ENCODE results near the gene ZNF420. TPM values are rescaled to one million over a fixed set of nuclear protein-coding genes. Genes with fewer than 3 reads are reported as not detected.

Gene ZNF420
- total RNA-seq, 1 experiment from 2014 or later, result 9.8 TPM

GRCh38 chr19:37127999-37128820, 50.0 kb downstream of the ZNF420 start:
- Histone ChIP-seq H2BK20ac (ENCODE audit: low read depth, low read length, poor library complexity, severe bottlenecking) (no peak overlapping the region), H4K91ac (ENCODE audit: insufficient read length, low read depth, low read length) (no peak overlapping the region), H2AK5ac (ENCODE audit: insufficient read length, low read length) (no peak overlapping the region), H3K14ac (ENCODE audit: insufficient read depth, low read length) (no peak overlapping the region), H3K4me1 (ENCODE audit: insufficient read depth, low read length) (no peaks in the 10 kb centered on the region), H4K5ac (ENCODE audit: insufficient read length, low read depth, low read length) (no peak overlapping the region), H2BK15ac (ENCODE audit: low read depth, low read length) (no peak overlapping the region), H3K27me3 (ENCODE audit: insufficient read depth, low read length) (no peaks in the 10 kb centered on the region), H2AFZ (ENCODE audit: low read length) (no peak overlapping the region), H3T11ph (ENCODE audit: low read length) (no peak overlapping the region), H3K23ac (ENCODE audit: insufficient read length, low read depth, low read length) (no peak overlapping the region), H3K79me2 (ENCODE audit: insufficient read depth, low read length) (no peaks in the 10 kb centered on the region), H4K20me1 (ENCODE audit: control insufficient read depth, insufficient read depth, insufficient read length) (no peaks in the 10 kb centered on the region), H2BK12ac (ENCODE audit: insufficient read length, low read depth, low read length) (no peak overlapping the region), H3K9ac (ENCODE audit: extremely low read depth, insufficient read length, low read length) (no peak overlapping the region), H3K79me1 (ENCODE audit: insufficient read depth, low read depth, low read length, poor library complexity, severe bottlenecking) (no peaks in the 10 kb centered on the region), H3K9me3 (ENCODE audit: control insufficient read depth, low read depth, low read length) (peaks cover 93% of the 10 kb centered on the region), H2BK120ac (ENCODE audit: low read depth, low read length, poor library complexity, severe bottlenecking) (no peak overlapping the region), H3K4ac (ENCODE audit: low read depth, low read length) (no peak overlapping the region), H3K23me2 (ENCODE audit: insufficient read length, low read depth, low read length, poor library complexity, severe bottlenecking) (no peaks in the 10 kb centered on the region), H3K18ac (ENCODE audit: insufficient read length, low read depth, low read length) (no peak overlapping the region), H3K27ac (ENCODE audit: insufficient read length, low read depth, low read length) (no peak overlapping the region), H3K4me2 (ENCODE audit: insufficient read depth, insufficient read length, low read length) (no peak overlapping the region), H2BK5ac (ENCODE audit: insufficient read length, low read length) (no peak overlapping the region), H3K56ac (ENCODE audit: insufficient read length, low read depth, low read length) (no peak overlapping the region), H4K8ac (replicated peaks; ENCODE audit: insufficient read length, low read depth, low read length) (no peak overlapping the region)
- Mint-ChIP-seq H3K4me3 (no peak overlapping the region), H3K27me3 (ENCODE audit: low read depth) (peaks cover 4% of the 10 kb centered on the region), H3K36me3 (ENCODE audit: insufficient read depth in 1 of 3, low read depth in 3 of 3) (peaks cover 64 to 85% (median 69%) of the 10 kb centered on the region in 3 experiments), H3K9me3 (peaks cover 99 to 100% of the 10 kb centered on the region in 2 experiments), H3K4me1 (no peaks in the 10 kb centered on the region), H3K27ac (no peak overlapping the region)
- no peak for DNase-seq
- no peak for TF ChIP-seq CTCF (conservative IDR thresholded peaks at IDR 0.05)
- WGBS (ENCODE audit: extremely low coverage, insufficient read length, low lambda C conversion rate), result no CpG with 5 or more reads among the region's 12 CpGs
